ENCODE measurements around the gene RAMP1.

The RAMP1 gene

GRCh38 chr2:237910576-237911362 is 51.3 kb downstream of the RAMP1 start:
- H3K9me3 ChIP-seq (ENCODE audit: insufficient read depth, low read length): no peaks in the 10 kb centered on the region
- H3K9ac ChIP-seq (ENCODE audit: low read length): no peak overlapping the region
- H3K79me2 ChIP-seq (ENCODE audit: insufficient read depth, low read length): no peaks in the 10 kb centered on the region
- H3F3A ChIP-seq (ENCODE audit: insufficient read depth): no peaks in the 10 kb centered on the region
- H3K36me3 ChIP-seq (ENCODE audit: low read length): no peaks in the 10 kb centered on the region
- H3K27me3 ChIP-seq (ENCODE audit: low read length): no peaks in the 10 kb centered on the region
- no peak overlapping the region for H2AFZ ChIP-seq (ENCODE audit: low read depth, low read length, severe bottlenecking)
- H4K20me1 ChIP-seq (ENCODE audit: low read depth, low read length): no peaks in the 10 kb centered on the region
- no peaks in the 10 kb centered on the region for H3K9me2 ChIP-seq (replicated peaks; ENCODE audit: insufficient read depth, low read length)
- no peak overlapping the region for H3K4me2 ChIP-seq (ENCODE audit: low read depth, low read length, poor library complexity, severe bottlenecking)
- no peak overlapping the region for H3K27ac ChIP-seq (ENCODE audit: low read depth, low read length)
- no peak for TF ChIP-seq EZH2phosphoT487 (conservative IDR thresholded peaks at IDR 0.05; ENCODE audit: low read length)
- TF ChIP-seq CTCF (IDR thresholded peaks at IDR 0.05; ENCODE audit: insufficient read depth, low read length, poor library complexity, severe bottlenecking): no peak
- H3K4me3 ChIP-seq (ENCODE audit: insufficient read depth, low read length, poor library complexity, severe bottlenecking): no peak overlapping the region

GRCh38 chr2:237911363-237912017 is 52.1 kb downstream of the RAMP1 start:
- TF ChIP-seq CTCF (IDR thresholded peaks at IDR 0.05; ENCODE audit: insufficient read depth, low read length, poor library complexity, severe bottlenecking) (no peak), EZH2phosphoT487 (conservative IDR thresholded peaks at IDR 0.05; ENCODE audit: low read length) (no peak)
- H3K36me3 ChIP-seq (ENCODE audit: low read length): no peaks in the 10 kb centered on the region

GRCh38 chr2:237912271-237913192 is 53.1 kb downstream of the RAMP1 start:
- Histone ChIP-seq H3K36me3 (ENCODE audit: low read length) (no peaks in the 10 kb centered on the region), H3K9me2 (replicated peaks; ENCODE audit: insufficient read depth, low read length) (no peaks in the 10 kb centered on the region), H3F3A (ENCODE audit: insufficient read depth) (no peaks in the 10 kb centered on the region), H2AFZ (ENCODE audit: low read depth, low read length, severe bottlenecking) (no peak overlapping the region), H3K79me2 (ENCODE audit: insufficient read depth, low read length) (no peaks in the 10 kb centered on the region), H3K9ac (ENCODE audit: low read length) (no peak overlapping the region), H3K4me3 (ENCODE audit: insufficient read depth, low read length, poor library complexity, severe bottlenecking) (no peak overlapping the region), H3K4me2 (ENCODE audit: low read depth, low read length, poor library complexity, severe bottlenecking) (no peak overlapping the region), H3K27ac (ENCODE audit: low read depth, low read length) (no peak overlapping the region), H3K27me3 (ENCODE audit: low read length) (no peaks in the 10 kb centered on the region), H3K9me3 (ENCODE audit: insufficient read depth, low read length) (no peaks in the 10 kb centered on the region), H4K20me1 (ENCODE audit: low read depth, low read length) (no peaks in the 10 kb centered on the region)
- TF ChIP-seq EZH2phosphoT487 (conservative IDR thresholded peaks at IDR 0.05; ENCODE audit: low read length): no peak
- no peak for TF ChIP-seq CTCF (IDR thresholded peaks at IDR 0.05; ENCODE audit: insufficient read depth, low read length, poor library complexity, severe bottlenecking)

More at GRCh38 chr2:237911363-237912017, 52.1 kb downstream of the RAMP1 start:
- Histone ChIP-seq H3F3A (ENCODE audit: insufficient read depth) (no peaks in the 10 kb centered on the region), H4K20me1 (ENCODE audit: low read depth, low read length) (no peaks in the 10 kb centered on the region), H3K27ac (ENCODE audit: low read depth, low read length) (no peak overlapping the region), H3K9ac (ENCODE audit: low read length) (no peak overlapping the region), H3K9me2 (replicated peaks; ENCODE audit: insufficient read depth, low read length) (no peaks in the 10 kb centered on the region), H3K4me2 (ENCODE audit: low read depth, low read length, poor library complexity, severe bottlenecking) (no peak overlapping the region), H3K27me3 (ENCODE audit: low read length) (no peaks in the 10 kb centered on the region), H3K9me3 (ENCODE audit: insufficient read depth, low read length) (no peaks in the 10 kb centered on the region), H3K4me3 (ENCODE audit: insufficient read depth, low read length, poor library complexity, severe bottlenecking) (no peak overlapping the region), H2AFZ (ENCODE audit: low read depth, low read length, severe bottlenecking) (no peak overlapping the region), H3K79me2 (ENCODE audit: insufficient read depth, low read length) (no peaks in the 10 kb centered on the region)

All from SU-DHL-6 (cell line).